Right kidney (tissue), 1 donor: ENCODE measurements around the gene TTC4.
"Not testable (repeated sequence)": the region's sequence is repeated elsewhere in the genome, so short reads cannot be mapped to it uniquely, and the experiment has no call there.

Experiments used
- DNase-seq: peaks from one replicate; pipeline ENCODE4 v3.0.0-alpha.2; 2016

Gene TTC4

GRCh38 chr1:54748094-54748835, 32.6 kb downstream of the TTC4 start:
- no peak for DNase-seq

DNA sequence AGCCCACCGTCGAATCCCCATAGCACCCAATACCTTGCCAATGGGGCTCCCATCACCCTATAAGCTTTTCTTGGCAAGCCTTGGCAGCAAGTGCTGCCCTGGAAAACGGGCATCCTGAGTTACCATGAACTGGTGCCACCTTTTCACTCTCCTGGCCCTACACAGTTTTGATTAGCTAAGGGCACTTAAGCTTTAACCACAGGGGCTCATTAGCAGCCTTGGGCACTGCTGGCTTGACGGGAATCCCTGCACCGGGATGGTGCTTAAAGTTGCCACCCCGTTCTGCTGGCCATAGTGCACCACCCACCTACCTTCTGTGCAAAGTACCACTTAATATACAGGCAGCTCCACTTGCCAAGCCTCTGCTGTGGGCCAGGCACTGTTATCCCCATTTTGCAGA, 34.9 kb downstream of the TTC4 start:
- no peak for DNase-seq

DNA sequence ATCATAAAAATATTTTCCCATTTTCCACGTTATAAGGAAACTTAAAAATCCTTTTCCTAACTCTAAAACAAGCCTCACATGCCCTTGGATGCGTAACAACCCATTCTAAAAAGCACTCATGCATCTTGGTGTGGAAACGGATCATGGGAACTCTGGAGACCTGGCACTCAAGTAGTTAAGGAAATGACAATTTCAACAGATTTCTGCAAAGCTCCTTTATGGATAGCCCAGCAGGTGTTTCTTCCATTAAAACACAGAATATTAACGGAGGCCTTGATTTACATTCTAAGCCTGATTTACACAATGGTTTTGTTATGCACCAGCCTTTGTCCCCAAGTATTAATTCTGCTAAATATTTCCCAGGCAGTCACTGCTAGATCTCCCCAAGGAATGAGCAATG, 35.8 kb downstream of the TTC4 start:
- no peak for DNase-seq

DNA sequence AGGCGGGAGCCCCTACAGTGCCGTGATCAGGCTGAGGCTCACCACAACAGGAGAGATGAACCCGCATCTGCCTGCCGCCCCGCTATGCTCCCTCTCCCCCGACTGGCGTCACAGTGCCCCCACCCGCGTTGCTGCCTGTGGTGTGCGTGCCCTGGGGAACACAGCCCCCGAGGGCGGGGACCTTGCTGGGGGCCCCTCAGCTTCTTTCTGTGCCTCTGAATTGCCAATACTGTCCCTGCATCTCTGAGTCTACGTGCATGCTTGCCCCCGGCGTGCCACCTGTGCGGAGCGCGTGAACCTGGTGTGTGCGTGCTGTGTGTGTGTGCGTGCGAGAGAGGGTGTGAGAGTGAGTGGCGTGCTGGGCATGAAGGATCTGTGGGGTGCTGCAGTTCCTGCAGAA, 38.4 kb downstream of the TTC4 start:
- DNase-seq = no peak

DNA sequence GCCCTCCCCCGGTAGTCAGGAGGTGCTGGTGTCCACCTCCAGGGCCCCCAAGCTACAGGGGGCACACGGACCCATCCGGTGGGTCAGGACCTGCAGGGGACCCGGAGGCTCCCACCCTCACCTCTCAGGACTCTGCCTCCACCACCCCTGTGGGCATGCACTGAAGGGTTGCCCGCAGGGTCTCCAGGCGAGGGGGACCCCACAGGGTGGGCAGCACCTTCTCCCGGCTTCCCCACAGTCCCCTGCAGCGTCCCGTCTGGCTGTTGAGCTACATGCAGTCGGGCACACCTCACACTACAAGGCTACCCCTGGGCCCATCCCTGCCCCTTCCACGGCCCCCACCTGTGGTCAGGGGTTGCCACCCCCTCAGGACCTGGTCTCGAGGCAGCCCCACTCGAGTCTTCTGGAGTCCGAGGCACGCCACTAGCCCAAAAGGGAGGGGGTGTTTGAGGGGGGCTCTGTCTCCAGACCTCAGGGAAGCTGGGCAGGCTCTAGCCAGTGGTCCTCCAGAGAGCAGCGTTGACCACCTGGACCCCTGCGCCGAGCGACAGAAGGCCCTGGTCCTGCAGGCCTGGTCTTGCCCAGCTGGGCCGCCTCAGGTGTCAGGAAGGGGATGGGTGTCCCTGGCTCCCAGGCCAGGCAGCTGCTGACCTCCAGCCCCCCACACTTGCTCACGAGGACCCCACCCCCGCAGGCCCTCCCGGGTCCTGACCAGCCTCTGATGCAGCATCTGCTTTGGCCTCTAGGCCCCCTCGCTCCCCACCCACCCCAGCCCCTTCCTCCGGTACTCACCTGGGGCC, 39.0 kb downstream of the TTC4 start:
- no peak for DNase-seq

DNA sequence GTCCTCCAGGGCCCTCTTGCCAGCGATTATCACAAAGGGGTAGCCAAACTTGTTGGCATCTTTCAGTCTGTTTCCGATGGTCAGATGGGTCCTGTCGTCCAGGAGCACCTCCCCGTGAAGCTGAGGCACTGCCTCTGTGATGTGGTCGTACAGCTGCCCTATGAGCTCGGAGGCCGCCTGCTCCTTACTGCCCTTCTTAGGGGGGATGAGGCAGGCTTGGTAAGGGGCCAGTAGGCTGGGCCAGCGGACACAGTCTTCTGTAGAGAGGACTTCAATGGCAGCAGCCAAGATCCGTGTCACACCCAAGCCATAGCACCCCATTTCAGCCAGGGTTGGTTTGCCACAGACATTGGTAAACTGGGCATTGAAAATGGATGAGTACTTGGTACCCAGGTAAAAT, 42.2 kb downstream of the TTC4 start:
- DNase-seq = no peak

DNA sequence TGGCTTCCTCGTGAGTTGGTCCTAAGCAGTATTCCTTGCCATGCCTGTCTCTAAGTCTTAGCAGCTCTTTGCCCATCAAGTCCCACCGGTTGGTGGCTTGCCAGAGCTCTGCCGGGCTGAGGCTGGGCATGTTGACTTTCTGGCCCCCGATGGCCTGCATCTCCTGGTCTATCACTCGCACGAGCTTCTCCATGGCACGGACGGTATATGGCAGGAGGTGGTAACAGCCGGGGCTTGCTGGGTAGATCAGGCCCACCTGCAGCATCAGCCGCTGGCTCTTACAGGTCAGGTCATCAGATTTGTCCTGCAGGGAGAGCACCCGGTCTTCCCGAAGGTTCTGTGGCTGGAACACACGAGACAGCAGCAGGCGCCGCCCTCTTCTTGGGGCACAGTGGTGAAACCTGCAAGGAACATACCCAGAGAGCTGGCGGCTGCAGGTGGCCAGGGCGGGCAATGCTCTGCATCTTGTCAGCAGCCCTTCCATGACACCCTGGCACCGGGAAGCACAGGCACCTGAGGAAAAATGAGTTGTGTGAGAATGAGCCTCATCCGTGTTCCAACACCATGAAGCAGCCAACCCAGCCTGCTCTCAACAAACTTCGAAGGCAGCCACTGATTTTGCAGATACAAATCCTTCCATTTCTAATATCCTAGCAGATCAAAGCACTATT, 43.2 kb downstream of the TTC4 start:
- DNase-seq = no peak

- no peak for DNase-seq
Measured at GRCh38 chr1:54763816-54764132, 48.1 kb downstream of the TTC4 start.

GRCh38 chr1:54764133-54764921, 48.7 kb downstream of the TTC4 start, which contains the start of gene PARS2:
TSS of gene PARS2 (minus strand) at chr1:54764523. CDS start at chr1:54759161, 5,362 bp downstream.
- DNase-seq = peak; percentile 98

GRCh38 chr1:54764922-54765561, 49.4 kb downstream of the TTC4 start:
- DNase-seq = no peak

- DNase-seq = no peak
Measured at GRCh38 chr1:54766726-54767125, 51.1 kb downstream of the TTC4 start.

- DNase-seq = no peak
Measured at GRCh38 chr1:54767526-54767925, 51.9 kb downstream of the TTC4 start.

DNA sequence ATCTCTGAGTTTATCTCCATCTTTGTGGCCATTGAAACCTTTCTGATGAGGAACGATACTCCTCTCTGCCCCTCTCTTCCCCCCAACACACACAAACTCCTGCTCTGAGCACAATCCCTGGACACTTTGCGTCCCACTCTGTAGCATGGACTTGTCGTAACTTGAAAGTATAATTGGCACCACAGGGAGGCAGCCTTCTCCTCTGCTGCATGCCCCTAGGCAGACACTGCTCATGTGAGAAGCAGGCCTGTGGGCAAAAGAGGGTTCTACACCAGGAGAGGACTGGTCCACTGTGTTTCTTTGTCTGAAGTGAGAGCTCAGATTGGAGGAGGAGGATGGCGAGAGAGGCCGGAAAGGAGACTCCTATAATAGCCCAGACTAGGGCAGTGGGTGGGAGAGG, 52.4 kb downstream of the TTC4 start:
- DNase-seq = no peak

GRCh38 chr1:54772951-54773350, 57.3 kb downstream of the TTC4 start:
- DNase-seq = no peak

DNA sequence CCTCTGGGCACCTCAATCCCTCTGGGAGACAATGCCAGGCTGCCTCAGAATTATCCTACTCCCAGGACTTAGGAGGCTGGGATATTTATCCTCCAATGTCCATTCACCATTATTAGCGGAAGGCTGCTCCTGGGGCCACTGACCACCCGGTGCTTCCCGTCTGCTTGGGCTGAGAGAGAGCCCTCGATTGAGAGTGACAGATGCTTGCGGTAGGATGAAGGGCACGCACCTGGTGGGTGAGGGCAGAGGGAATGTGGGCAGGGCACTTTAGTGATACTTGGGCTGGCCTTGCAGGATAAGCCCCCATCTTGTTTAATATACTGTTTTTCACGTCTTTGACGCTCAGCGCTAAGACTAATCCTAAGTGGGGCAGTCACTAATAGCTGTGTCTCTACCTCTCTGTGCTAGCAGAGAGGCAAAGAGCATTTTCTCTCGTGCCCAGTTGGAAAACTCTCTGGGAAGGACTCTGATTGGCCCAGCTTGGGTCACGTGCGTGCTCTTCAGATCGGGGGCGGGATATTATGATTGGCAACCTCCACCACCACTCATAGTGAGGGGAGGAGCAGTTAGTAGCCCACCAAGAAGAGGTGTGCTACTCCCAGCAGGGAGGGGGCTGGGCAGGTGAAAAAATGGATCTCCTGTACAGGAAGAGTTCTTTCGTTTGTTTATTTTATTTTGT, 59.3 kb downstream of the TTC4 start:
- DNase-seq = no peak

DNA sequence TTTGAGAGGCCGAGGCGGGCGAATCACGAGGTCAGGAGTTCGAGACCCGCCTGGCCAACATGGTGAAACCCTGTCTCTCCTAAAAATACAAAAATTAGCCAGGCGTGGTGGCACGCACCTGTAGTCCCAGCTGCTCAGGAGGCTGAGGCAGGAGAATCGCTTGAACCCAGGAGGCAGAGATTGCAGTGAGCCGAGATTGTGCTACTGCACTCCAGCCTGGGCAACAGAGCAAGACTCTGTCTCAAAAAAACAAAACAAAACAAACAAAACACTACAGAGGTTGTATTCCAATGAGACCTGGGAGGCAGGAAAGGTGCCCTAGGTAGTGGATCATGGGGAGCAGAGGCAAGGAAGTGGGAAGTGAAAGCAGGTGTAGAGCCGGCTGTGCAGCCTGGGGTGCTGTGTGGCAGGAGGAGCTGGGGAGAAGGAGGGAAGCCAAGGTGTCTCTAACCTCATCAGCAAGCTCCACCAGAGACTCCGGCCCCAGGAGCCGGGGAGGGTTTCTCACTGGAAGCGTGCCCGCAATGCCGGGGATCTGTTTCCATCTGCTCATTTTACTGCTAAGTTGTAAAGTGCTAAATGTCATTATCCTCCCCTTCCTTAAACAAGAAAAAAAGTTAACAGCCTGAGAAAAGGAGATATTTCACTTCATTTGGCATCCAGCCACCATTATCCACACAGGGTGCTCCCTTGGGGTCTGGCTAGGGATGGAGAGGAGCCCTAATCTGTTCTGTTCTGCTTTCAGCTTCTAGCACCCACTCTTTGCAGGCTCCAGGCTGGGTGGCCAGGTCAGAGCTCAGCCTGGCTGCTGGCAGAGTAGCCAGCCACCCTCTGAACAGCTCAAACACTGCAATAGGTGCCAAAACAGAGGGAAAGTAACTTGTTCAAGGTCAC, 60.4 kb downstream of the TTC4 start:
- not testable (repeated sequence) for DNase-seq

DNA sequence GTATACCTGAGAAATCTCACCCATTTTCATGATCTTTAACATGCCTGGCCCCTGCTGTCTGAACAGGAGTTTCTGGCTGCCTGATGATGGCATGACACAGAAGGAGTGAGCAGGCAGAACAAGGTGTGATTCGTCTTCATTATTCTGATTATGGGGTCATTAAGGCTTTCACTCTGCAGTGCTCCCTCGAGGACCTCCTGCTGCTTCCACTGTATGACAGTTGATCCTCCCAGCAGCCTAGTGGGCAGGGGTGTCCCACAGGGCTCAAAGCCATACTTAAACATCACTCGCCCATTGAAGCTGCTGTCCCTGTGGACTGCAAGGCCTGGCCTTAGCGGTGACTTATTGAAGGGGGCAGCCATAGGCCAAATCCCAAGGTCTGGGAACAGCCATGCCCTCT, 61.4 kb downstream of the TTC4 start:
- DNase-seq = no peak

DNA sequence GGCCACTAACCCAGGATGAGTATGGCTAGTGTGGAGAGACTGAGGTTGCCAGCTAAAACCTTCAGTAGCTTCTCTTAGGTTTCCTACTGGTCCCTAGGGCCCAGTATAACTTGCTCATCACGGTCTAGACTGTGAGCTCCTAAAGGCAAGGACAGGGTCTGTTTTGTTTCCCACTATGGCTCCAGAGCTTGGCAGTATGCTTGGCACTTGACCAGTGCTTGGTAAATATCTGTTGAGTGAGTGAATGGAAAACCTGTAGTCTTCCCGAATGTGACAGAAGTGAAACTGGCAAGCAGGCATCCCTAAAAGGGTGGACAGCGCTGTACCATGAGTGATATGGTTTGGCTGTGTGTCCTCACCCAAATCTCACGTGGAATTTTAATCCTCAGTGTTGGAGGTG, 61.8 kb downstream of the TTC4 start:
- no peak for DNase-seq

DNA sequence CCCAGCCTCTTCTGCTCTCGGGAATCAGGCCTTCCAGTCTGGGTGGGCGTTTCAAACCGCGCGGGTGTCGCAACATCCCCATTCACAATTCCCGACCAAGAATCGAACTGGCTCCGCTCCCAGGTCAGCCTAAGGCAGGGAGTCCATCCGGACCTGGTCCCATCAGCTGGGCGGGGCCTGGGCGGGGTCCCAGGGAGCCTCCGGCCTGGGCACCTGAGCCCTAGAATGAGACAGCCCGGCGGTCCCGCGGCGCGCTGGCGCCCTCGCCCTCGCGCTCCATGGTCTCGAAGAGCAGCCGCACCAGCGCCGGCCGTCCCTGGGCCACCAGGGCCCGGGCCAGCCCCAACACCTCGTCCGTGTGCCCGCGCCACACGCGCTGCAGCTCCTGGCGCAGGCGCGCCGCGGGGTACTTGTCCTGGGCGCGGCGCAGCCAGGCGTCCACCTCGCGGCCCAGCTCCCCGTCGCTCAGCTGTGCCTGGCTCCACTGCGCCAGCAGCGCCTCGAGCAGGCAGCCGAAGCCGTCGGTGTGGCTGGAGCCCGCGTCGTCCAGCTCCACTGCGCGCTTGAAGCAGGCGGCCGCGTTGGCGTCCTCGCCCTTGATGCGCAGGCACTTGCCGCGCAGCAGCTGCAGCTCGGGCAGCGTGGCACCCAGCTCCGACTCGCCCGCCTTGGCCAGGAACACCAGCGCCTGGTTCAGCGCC, 65.5 kb downstream of the TTC4 start:
- DNase-seq = peak; percentile 68

DNA sequence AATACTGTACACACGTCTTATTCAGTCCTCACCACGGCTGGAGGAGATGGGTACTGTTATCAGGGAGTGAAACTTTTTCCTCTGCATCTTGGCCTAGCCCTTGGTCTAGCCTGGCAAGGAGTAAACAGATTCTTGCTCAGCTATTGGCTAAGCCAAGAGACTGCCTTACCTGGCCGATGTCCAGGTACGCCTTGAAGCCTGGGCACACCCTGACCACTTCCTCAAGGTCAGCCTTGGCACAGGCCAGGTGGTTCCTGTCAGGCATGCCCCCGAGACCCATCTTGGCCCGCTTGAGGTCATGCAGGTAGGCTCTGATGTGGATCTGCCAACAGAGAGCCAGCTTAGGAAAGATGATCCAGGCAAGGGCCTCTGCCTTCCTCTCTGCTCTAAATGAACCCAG, 66.5 kb downstream of the TTC4 start:
- DNase-seq = no peak
